Kasumi-1 (cell line): ENCODE results near the gene KLHL22.
"Not testable (repeated sequence)": the region's sequence is repeated elsewhere in the genome, so short reads cannot be mapped to it uniquely, and the experiment has no call there.

ENCODE experiments used
- DNase-seq, 2 experiments: peaks; one replicate each; lab custom pipeline; 2025; lab: John Stamatoyannopoulos, UW

The KLHL22 gene

GRCh38 chr22:20401376-20402014 is 94.1 kb downstream of the KLHL22 start:
- no peak for DNase-seq

- no peak for DNase-seq
Observed at GRCh38 chr22:20400606-20401375, 94.8 kb downstream of the KLHL22 start.

- no peak for DNase-seq
Observed at GRCh38 chr22:20399866-20400605, 95.6 kb downstream of the KLHL22 start.

- no peak for DNase-seq
Observed at GRCh38 chr22:20398420-20398819, 97.2 kb downstream of the KLHL22 start.

DNA sequence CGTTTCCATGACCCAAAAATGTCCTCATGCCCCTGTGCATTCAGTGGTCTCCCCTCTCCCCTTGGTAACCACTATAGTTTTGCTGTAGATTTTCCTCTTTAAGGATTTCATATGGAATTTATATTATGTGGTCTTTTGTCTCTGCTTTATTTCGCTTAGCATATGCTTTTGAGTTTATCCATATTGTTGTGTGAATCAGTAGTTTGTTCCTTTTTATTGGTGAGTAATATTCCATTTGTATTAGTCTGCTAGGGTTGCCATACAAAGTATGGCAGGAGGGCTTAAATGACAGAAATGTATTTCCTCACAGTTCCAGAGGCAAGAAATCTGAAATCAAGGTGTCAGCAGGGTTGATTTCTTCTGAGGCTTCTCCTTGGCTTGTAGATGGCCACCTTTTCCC is 98.1 kb downstream of the KLHL22 start:
- DNase-seq = no peak

DNA sequence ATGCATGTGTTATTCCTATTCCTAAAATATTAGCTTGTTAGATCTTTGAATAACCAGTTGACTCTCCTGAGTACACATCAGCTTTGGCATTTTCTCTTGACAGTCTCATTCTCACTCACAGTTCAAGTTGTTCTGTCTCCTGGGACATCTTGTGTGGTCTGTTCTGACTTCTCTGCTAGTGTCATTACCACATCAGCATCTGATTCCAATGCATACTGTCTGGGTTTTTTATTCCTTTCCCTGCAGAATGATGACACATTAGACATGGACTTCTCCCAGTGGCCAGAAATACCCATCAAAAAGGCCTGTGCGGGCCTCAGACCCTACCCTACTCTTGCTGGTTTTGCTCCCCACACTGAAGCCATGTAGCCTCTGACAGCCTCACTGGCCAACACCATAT is 99.0 kb downstream of the KLHL22 start:
- DNase-seq = no peak

GRCh38 chr22:20395907-20396287 is 99.7 kb downstream of the KLHL22 start:
- DNase-seq = peak; percentile 61 to 66

- DNase-seq = peak; percentile 61 to 66
Observed at GRCh38 chr22:20395181-20395906, 100.3 kb downstream of the KLHL22 start.

- DNase-seq = peak; percentile 97
Observed at GRCh38 chr22:20393705-20394476, 101.7 kb downstream of the KLHL22 start, which contains the start of gene ZNF74. ZNF74 (plus strand) TSS chr22:20394151; CDS start chr22:20394629, 478 bp downstream.

- DNase-seq = no peak
Observed at GRCh38 chr22:20392983-20393704, 102.5 kb downstream of the KLHL22 start.

DNA sequence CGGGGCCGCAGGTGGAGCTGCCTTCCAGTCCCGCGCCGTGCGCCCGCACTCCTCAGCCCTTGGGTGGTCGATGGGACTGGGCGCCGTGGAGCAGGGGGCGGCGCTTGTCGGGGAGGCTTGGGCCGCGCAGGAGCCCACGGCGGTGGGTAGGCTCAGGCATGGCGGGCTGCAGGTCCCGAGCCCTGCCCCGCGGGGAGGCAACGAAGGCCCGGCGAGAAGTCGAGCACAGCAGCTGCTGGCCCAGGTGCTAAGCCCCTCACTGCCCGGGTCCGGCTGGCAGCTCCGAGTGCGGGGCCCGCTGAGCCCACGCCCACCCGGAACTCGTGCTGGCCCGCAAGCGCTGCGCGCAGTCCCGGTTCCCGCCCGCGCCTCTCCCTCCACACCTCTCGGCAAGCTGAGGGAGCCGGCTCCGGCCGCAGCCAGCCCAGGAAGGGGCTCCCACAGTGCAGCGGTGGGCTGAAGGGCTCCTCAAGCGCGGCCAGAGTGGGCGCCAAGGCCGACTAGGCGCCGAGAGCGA is 103.2 kb downstream of the KLHL22 start:
- DNase-seq = not testable (repeated sequence)
